Brain microvascular endothelial cell (primary cell): ENCODE measurements around the gene ALDH9A1.

ENCODE experiments used
- DNase-seq: peaks from one replicate; pipeline ENCODE4 v3.0.0-alpha.2; 2020
- H3K27ac ChIP-seq: fragments of 250-450 bp; sonication (Bioruptor Pico); 2 replicates; pipeline ENCODE4 v1.5.1; 2020; ENCODE audit warnings: mild to moderate bottlenecking, moderate library complexity
- H3K27me3 ChIP-seq: fragments of 250-450 bp; sonication (Bioruptor Pico); replicated peaks from 2 replicates; pipeline ENCODE4 v1.5.1; 2020; ENCODE audit warnings: mild to moderate bottlenecking
- H3K36me3 ChIP-seq: fragments of 250-450 bp; sonication (Bioruptor Pico); replicated peaks from 2 replicates; pipeline ENCODE4 v1.5.1; 2020; ENCODE audit warnings: mild to moderate bottlenecking
- H3K4me3 ChIP-seq: 2 replicates; pipeline ENCODE4 v1.5.1; 2011; ENCODE audit warnings: low read depth, mild to moderate bottlenecking, control low read depth, low read length, moderate library complexity
- CTCF ChIP-seq: IDR thresholded peaks from 2 replicates; pipeline ENCODE4 v1.5.1; 2011; ENCODE audit warnings: low read depth, mild to moderate bottlenecking, moderate library complexity, low read length, control low read depth, inconsistent platforms; ENCODE audit errors: missing control alignments
- in situ Hi-C: cut with HindIII; loops from 2 replicates; pipeline ENCODE4 v1.10.0; 2017; ENCODE audit warnings: low sequenced_read_pairs, low pct_ligation_motif_present

Gene ALDH9A1

DNA sequence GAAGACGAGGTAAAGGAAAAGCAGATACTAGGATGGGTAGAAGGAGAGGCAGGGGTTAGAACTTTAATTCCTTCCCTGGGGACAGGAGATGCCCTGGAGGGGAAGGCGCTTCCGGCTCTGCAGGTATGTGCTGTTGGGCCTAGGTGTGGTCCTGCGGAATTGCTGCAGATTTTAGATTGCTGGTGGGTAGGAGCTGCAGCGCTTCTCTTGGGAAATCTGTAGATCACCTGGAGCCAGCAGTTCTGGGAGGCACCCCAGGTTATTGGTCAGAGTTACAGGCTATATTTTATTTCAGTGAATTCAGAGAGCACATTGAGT lies 66.3 kb downstream of the ALDH9A1 start:
- no peak for TF ChIP-seq CTCF
- H3K27ac ChIP-seq = peak overlapping the region; percentile 83
- no peak for DNase-seq
- H3K36me3 ChIP-seq = no peaks in the 10 kb centered on the region
- H3K4me3 ChIP-seq = peak overlapping the region; percentile 97
- in situ Hi-C loops = no loop called here
- no peaks in the 10 kb centered on the region for H3K27me3 ChIP-seq

GRCh38 chr1:165631342-165632151 lies 66.8 kb downstream of the ALDH9A1 start:
- no peaks in the 10 kb centered on the region for H3K36me3 ChIP-seq
- H3K27ac ChIP-seq = peak overlapping the region; percentile 83
- peak; percentile 86 for DNase-seq
- H3K4me3 ChIP-seq = peak overlapping the region; percentile 97
- no peaks in the 10 kb centered on the region for H3K27me3 ChIP-seq
- peak; percentile 30 for TF ChIP-seq CTCF
- in situ Hi-C loops = no loop called here

GRCh38 chr1:165630629-165631341 lies 67.6 kb downstream of the ALDH9A1 start, which contains the start of gene MGST3:
MGST3 (plus strand) TSS chr1:165631234; CDS start chr1:165649848, 18,614 bp downstream.
- DNase-seq = peak; percentile 86
- TF ChIP-seq CTCF = no peak
- peak within 1 kb of the TSS; percentile 83 for H3K27ac ChIP-seq
- H3K4me3 ChIP-seq = peak within 1 kb of the TSS; percentile 97
- no peaks in the 10 kb centered on the region for H3K36me3 ChIP-seq
- in situ Hi-C loops = no loop called here
- H3K27me3 ChIP-seq = no peaks in the 10 kb centered on the region

DNA sequence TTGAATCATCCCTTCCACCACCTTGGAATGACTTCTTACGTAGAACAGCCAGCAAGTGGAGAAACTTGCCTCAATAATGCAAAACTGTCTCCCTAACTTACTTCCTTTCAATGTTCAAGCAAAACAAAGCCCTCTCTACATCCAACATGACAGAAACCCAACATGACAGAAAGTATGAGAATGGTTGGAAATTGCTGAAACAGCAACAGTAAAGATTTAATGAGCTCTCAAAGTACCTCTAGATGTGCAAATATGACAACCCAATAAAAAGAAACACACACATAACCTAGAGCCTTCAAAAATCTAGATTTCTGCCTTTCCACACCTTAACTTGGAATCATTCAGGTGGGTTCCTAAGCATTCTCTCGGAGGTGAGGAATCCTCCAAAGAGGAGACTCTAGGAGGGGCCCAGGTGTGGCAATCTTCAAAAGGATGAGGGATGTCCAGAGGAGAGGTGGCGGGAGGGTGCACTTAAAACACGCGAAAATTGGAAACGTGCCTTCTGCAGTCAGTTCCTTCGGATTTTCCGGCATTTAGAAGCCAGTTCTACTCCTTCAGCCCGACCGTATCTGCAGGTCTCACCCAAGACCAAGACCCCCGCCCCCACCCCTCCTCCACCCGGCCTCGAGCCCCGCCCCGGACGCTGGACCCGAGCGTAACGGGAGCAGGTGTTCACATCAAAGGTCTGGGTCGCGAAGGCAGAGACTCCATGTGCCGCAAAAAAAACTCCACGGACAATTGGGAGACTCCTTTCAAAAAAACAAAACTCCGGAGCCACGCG lies 68.3 kb downstream of the ALDH9A1 start:
- no peak for DNase-seq
- no peaks in the 10 kb centered on the region for H3K36me3 ChIP-seq
- in situ Hi-C loops = no loop called here
- H3K27ac ChIP-seq = peak overlapping the region; percentile 83
- H3K4me3 ChIP-seq = peak overlapping the region; percentile 97
- TF ChIP-seq CTCF = no peak
- no peaks in the 10 kb centered on the region for H3K27me3 ChIP-seq

GRCh38 chr1:165629151-165629550 lies 69.2 kb downstream of the ALDH9A1 start:
- no peak for TF ChIP-seq CTCF
- Histone ChIP-seq H3K27ac (no peak overlapping the region), H3K4me3 (no peak overlapping the region), H3K36me3 (no peaks in the 10 kb centered on the region), H3K27me3 (no peaks in the 10 kb centered on the region)
- in situ Hi-C loops = no loop called here
- DNase-seq = no peak
